Measurements from ENCODE around the gene NDUFA11.

GRCh38 chr19:5940260-5941208, 36.9 kb upstream of the NDUFA11 start:
- TF ChIP-seq CTCF (IDR thresholded peaks at IDR 0.05) (no peak), POLR2A (IDR thresholded peaks at IDR 0.05) (no peak)

Measured in lower leg skin (tissue), 3 donors.